Omental fat pad (tissue), 4 donors: Measurements from ENCODE around the gene INPP5K. TPM values are rescaled to one million over a fixed set of nuclear protein-coding genes. Genes with fewer than 3 reads are reported as not detected.

Source experiments
- ATAC-seq: fragments of 150-250 bp; one replicate; pipeline ENCODE4 v1.9.1; 2016; ENCODE audit warnings: mild to moderate bottlenecking, moderate library complexity; ENCODE audit not compliant: low FRiP score
- DNase-seq: peaks from one replicate; pipeline ENCODE4 v3.0.0-alpha.2; 2019; ENCODE audit warnings: low spot score
- CTCF ChIP-seq, 3 donors: fragments of 450-650 bp; IDR thresholded peaks; one replicate each; pipeline ENCODE4 v1.5.1; 2016 to 2017; ENCODE audit warnings: antibody characterized with exemption in 3 of 3, mild to moderate bottlenecking in 3 of 3, moderate library complexity in 2 of 3
- total RNA-seq, 4 donors: library from RNA; depleted of rRNA; stranded (reverse); fragments of >200 nt; gene quantifications; one replicate each; pipeline ENCODE4 v1.1.0, GENCODE V29; 2016

The INPP5K gene
- total RNA-seq, 4 donors from 2014 or later: 103 to 279 (median 153) TPM

- ATAC-seq (no peak), DNase-seq (no peak)
- TF ChIP-seq CTCF (IDR thresholded peaks at IDR 0.05): no peak
Measured at GRCh38 chr17:1545618-1546017, 29.2 kb upstream of the INPP5K start.

GRCh38 chr17:1542316-1542715 is 25.9 kb upstream of the INPP5K start:
- no peak for TF ChIP-seq CTCF (IDR thresholded peaks at IDR 0.05)
- ATAC-seq (no peak), DNase-seq (no peak)

GRCh38 chr17:1541367-1541904 is 25.0 kb upstream of the INPP5K start:
- ATAC-seq (no peak), DNase-seq (no peak)
- TF ChIP-seq CTCF (IDR thresholded peaks at IDR 0.05): no peak

- ATAC-seq (no peak), DNase-seq (no peak)
- TF ChIP-seq CTCF (IDR thresholded peaks at IDR 0.05): no peak
Measured at GRCh38 chr17:1539811-1540210, 23.4 kb upstream of the INPP5K start.

DNA sequence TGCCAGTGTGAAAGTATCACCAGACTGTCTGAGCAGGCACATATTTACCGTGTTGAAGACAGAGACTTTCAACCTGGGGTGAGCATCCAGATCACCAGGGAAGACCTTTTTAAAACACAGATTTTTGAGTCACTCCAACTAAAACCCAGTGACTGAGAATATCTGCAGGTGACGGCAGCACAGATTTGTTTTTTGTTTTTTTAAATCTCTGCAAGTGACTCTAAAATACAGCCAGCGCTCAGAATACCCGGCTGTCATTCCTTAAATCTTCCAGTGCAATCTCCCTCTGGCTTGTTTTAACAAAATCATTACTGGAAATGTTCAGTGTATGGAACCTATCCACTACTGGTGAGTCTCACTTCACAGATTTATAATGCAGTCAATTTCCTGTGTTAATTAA is 19.3 kb upstream of the INPP5K start:
- ATAC-seq: no peak
- DNase-seq: no peak
- no peak for TF ChIP-seq CTCF (IDR thresholded peaks at IDR 0.05)

- no peak for DNase-seq
- no peak for TF ChIP-seq CTCF (IDR thresholded peaks at IDR 0.05)
- ATAC-seq: no peak
Measured at GRCh38 chr17:1533661-1534325, 17.4 kb upstream of the INPP5K start.
